SU-DHL-6 (cell line): ENCODE results near the gene PPP6C.

ENCODE experiments used
- H2AFZ ChIP-seq: fragments of 200-600 bp; sonication (generic); 2 replicates; pipeline ENCODE4 v1.6.1; 2014; ENCODE audit warnings: low read depth, mild to moderate bottlenecking, moderate library complexity, mixed read lengths, antibody characterized with exemption, low read length; ENCODE audit not compliant: severe bottlenecking
- H3F3A ChIP-seq: fragments of 200-600 bp; shearing (Covaris generic); 2 replicates; pipeline ENCODE4 v1.6.0; 2016; ENCODE audit warnings: antibody characterized with exemption, mild to moderate bottlenecking; ENCODE audit not compliant: insufficient read depth
- H3K27ac ChIP-seq: fragments of 200-600 bp; sonication (generic); 2 replicates; pipeline ENCODE4 v1.5.1; 2016; ENCODE audit warnings: low read depth, mild to moderate bottlenecking, low read length, moderate library complexity, mixed read lengths
- H3K27me3 ChIP-seq: fragments of 200-600 bp; sonication (generic), shearing (Covaris generic); 2 replicates; pipeline ENCODE4 v1.6.0; 2014; ENCODE audit warnings: mild to moderate bottlenecking, low read length
- H3K36me3 ChIP-seq: fragments of 200-600 bp; sonication (generic); 2 replicates; pipeline ENCODE4 v1.6.1; 2014; ENCODE audit warnings: mild to moderate bottlenecking, low read length, mixed read lengths
- H3K4me2 ChIP-seq: fragments of 300-600, 200-600 bp; shearing (Covaris generic), sonication (generic); 2 replicates; pipeline ENCODE4 v1.6.0; 2014; ENCODE audit warnings: low read length, low read depth, mild to moderate bottlenecking; ENCODE audit not compliant: poor library complexity, severe bottlenecking
- H3K4me3 ChIP-seq: fragments of 200-600 bp; sonication (generic); 2 replicates; pipeline ENCODE4 v1.5.1; 2014; ENCODE audit warnings: antibody characterized with exemption, low read length, mild to moderate bottlenecking, mixed read lengths; ENCODE audit not compliant: insufficient read depth, poor library complexity, severe bottlenecking
- H3K79me2 ChIP-seq: fragments of 200-600 bp; sonication (generic); 2 replicates; pipeline ENCODE4 v1.6.1; 2014; ENCODE audit warnings: mild to moderate bottlenecking, low read length, moderate library complexity; ENCODE audit not compliant: insufficient read depth
- H3K9ac ChIP-seq: fragments of 200-600 bp; sonication (generic); 2 replicates; pipeline ENCODE4 v1.7.0; 2014; ENCODE audit warnings: mild to moderate bottlenecking, low read length
- H3K9me2 ChIP-seq: fragments of 200-600 bp; sonication (generic); replicated peaks from 2 replicates; pipeline ENCODE4 v1.6.1; 2014; ENCODE audit warnings: low read length; ENCODE audit not compliant: insufficient read depth
- H3K9me3 ChIP-seq: fragments of 200-600 bp; sonication (generic); 2 replicates; pipeline ENCODE4 v1.6.1; 2014; ENCODE audit warnings: low read length, mixed read lengths; ENCODE audit not compliant: insufficient read depth
- H4K20me1 ChIP-seq: fragments of 200-600 bp; sonication (generic); 2 replicates; pipeline ENCODE4 v1.6.1; 2014; ENCODE audit warnings: low read depth, mild to moderate bottlenecking, antibody characterized with exemption, low read length, moderate library complexity, mixed read lengths
- EZH2phosphoT487 ChIP-seq: fragments of 200-600 bp; sonication (generic), shearing (Covaris generic); conservative IDR thresholded peaks from 2 replicates; pipeline ENCODE4 v1.6.1; 2018; ENCODE audit warnings: mild to moderate bottlenecking, antibody characterized with exemption, low read length, moderate library complexity, mixed read lengths
- TF ChIP-seq, protein P1 (sequence below): fragments of 200-600 bp; sonication (generic); IDR thresholded peaks from one replicate; pipeline ENCODE4 v1.5.1; 2017; ENCODE audit warnings: antibody characterized with exemption, mild to moderate bottlenecking, low read length, moderate library complexity; ENCODE audit not compliant: insufficient read depth, poor library complexity, severe bottlenecking

PPP6C gene

DNA sequence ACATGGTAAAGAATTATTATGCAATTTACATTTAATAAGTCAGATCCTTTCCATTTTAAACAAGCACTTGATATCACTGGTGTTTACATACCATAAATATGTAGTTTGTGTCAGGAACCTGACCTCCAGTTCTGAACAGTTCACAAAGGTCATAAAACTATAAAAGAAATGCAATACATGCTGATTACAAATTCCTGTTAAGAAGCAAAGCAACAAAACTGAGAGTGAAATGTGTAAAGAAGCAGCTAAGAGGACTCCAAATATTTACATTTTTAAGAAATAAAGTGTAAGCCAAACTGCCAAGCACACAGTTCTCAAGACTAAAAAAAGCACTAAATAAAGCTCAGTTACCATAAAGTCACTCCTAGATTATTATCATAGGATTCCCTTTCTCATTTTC is 28.9 kb downstream of the PPP6C start:
- no peak overlapping the region for H3K4me3 ChIP-seq
- H3K27me3 ChIP-seq: no peaks in the 10 kb centered on the region
- no peak overlapping the region for H2AFZ ChIP-seq
- H3K36me3 ChIP-seq: peaks cover 6% of the 10 kb centered on the region; the same call in 1 of the 2 replicates
- no peaks in the 10 kb centered on the region for H3F3A ChIP-seq
- peaks cover 17% of the 10 kb centered on the region for H3K79me2 ChIP-seq
- H3K9ac ChIP-seq: no peak overlapping the region
- H3K27ac ChIP-seq: no peak overlapping the region
- H3K4me2 ChIP-seq: no peak overlapping the region
- H3K9me3 ChIP-seq: no peaks in the 10 kb centered on the region
- no peaks in the 10 kb centered on the region for H3K9me2 ChIP-seq
- no peaks in the 10 kb centered on the region for H4K20me1 ChIP-seq
- TF ChIP-seq, protein P1, sequence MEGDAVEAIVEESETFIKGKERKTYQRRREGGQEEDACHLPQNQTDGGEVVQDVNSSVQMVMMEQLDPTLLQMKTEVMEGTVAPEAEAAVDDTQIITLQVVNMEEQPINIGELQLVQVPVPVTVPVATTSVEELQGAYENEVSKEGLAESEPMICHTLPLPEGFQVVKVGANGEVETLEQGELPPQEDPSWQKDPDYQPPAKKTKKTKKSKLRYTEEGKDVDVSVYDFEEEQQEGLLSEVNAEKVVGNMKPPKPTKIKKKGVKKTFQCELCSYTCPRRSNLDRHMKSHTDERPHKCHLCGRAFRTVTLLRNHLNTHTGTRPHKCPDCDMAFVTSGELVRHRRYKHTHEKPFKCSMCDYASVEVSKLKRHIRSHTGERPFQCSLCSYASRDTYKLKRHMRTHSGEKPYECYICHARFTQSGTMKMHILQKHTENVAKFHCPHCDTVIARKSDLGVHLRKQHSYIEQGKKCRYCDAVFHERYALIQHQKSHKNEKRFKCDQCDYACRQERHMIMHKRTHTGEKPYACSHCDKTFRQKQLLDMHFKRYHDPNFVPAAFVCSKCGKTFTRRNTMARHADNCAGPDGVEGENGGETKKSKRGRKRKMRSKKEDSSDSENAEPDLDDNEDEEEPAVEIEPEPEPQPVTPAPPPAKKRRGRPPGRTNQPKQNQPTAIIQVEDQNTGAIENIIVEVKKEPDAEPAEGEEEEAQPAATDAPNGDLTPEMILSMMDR: no peak
- TF ChIP-seq EZH2phosphoT487: no peak

DNA sequence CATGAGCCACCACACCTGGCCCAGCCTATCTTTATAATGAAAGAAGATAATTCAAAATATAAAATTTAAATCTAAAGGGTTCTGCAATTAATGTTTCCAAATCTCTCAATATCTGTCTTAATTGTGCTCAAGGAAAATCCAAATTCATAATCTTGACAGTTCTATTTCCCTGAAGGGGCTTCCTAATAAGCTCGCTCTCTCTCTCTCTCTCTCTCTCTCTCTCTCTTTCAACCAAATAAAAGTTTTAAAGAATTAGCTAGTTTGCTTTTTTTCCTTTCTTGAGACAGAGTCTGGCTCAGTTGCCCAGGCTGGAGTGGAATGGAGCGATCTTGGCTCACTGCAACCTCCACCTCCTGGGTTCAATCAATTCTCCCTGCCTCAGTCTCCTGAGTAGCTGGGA is 33.1 kb downstream of the PPP6C start:
- TF ChIP-seq, protein P1: no peak
- TF ChIP-seq EZH2phosphoT487: no peak
- no peaks in the 10 kb centered on the region for H3K9me2 ChIP-seq

DNA sequence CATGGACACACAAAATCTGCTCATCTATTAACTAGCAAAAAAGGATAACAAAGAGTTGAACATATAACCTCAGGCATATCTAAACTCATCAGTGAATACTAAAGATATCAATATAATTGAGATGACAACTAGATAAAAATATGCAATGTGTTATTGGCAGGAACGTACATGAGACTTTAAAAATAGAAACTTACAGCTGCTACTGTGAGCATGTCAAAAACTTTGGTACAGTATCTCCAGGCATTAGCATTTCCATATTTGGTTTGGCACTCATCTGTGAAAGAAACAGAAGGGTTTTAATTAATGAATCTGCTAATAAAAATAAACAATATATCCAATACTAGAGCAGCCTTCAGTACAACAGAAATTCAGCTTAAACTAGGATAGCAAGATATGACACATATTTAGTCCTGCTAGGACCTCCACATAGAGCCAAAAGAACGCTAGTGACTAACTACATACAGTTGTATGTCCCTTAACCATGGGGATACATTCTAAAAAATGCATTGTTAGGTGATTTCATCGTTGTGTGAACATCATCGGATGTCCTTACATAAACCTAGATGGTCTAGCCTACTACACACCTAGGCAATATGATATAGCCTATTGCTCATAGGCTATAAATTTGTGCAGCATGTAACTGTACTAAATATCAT is 35.8 kb downstream of the PPP6C start:
- H3K36me3 ChIP-seq: peaks cover 11% of the 10 kb centered on the region; the same call in 1 of the 2 replicates
- no peak overlapping the region for H2AFZ ChIP-seq
- no peak overlapping the region for H3K9ac ChIP-seq
- no peaks in the 10 kb centered on the region for H3K9me3 ChIP-seq
- H3K4me3 ChIP-seq: no peak overlapping the region
- TF ChIP-seq EZH2phosphoT487: no peak
- TF ChIP-seq, protein P1: no peak
- H3K27ac ChIP-seq: no peak overlapping the region
- H3F3A ChIP-seq: no peaks in the 10 kb centered on the region
- H3K27me3 ChIP-seq: no peaks in the 10 kb centered on the region
- H3K79me2 ChIP-seq: no peaks in the 10 kb centered on the region
- H4K20me1 ChIP-seq: no peaks in the 10 kb centered on the region
- no peaks in the 10 kb centered on the region for H3K9me2 ChIP-seq
- H3K4me2 ChIP-seq: no peak overlapping the region

More for the DNA sequence above, 33.1 kb downstream of the PPP6C start:
- H3K4me3 ChIP-seq: no peak overlapping the region
- no peaks in the 10 kb centered on the region for H3F3A ChIP-seq
- H3K4me2 ChIP-seq: no peak overlapping the region
- H2AFZ ChIP-seq: no peak overlapping the region
- no peaks in the 10 kb centered on the region for H4K20me1 ChIP-seq
- H3K27ac ChIP-seq: no peak overlapping the region
- H3K9ac ChIP-seq: no peak overlapping the region
- no peaks in the 10 kb centered on the region for H3K9me3 ChIP-seq
- peaks cover 6% of the 10 kb centered on the region; the same call in 1 of the 2 replicates for H3K36me3 ChIP-seq
- peaks cover 14% of the 10 kb centered on the region; the same call in 1 of the 2 replicates for H3K79me2 ChIP-seq
- no peaks in the 10 kb centered on the region for H3K27me3 ChIP-seq
